HCT116 (cell line): ENCODE data around the gene ZFYVE19. TPM values are rescaled to one million over a fixed set of nuclear protein-coding genes. Genes with fewer than 3 reads are reported as not detected.

Source experiments
- ATAC-seq: fragments of 200-7000 bp; cut with Tn5 transposase; 2 replicates; pipeline ENCODE4 v1.9.1; 2020; ENCODE audit warnings: mild to moderate bottlenecking, moderate library complexity
- BruUV-seq: library from RNA; stranded (reverse); fragments of 400-500 nt; replicated peaks from 2 replicates; lab custom pipeline; 2021; lab: Mats Ljungman, UMichigan
- CTCF ChIA-PET: fragments of 300-600 bp; sonication (Branson Sonifier 250); formaldehyde crosslinking; loops from one replicate; lab custom pipeline; 2021; ENCODE audit warnings: antibody characterized with exemption; lab: Charles Lee
- POLR2A ChIA-PET: fragments of 300-600, 350-600 bp; sonication (Branson Sonifier 250); formaldehyde crosslinking; loops from one replicate; lab custom pipeline; 2021; ENCODE audit warnings: antibody characterized with exemption; lab: Charles Lee
- RAD21 ChIA-PET, 2 experiments: fragments of 300-600 bp; sonication (Branson Sonifier 250); formaldehyde crosslinking; loops; one replicate each; lab custom pipeline; 2023; ENCODE audit warnings: low total read pairs in 2 of 2; ENCODE audit not compliant: uncharacterized antibody in 2 of 2, unreplicated experiment in 2 of 2, low non-redundant PET in 1 of 2; lab: Charles Lee
- DNase-seq: peaks from one replicate; pipeline ENCODE4 v3.0.0-alpha.2; 2010; ENCODE audit warnings: low read depth, low spot score
- H2AFZ ChIP-seq: fragments of 200-600 bp; shearing (Covaris generic), sonication (generic); 2 replicates; pipeline ENCODE4 v1.6.1; 2017; ENCODE audit warnings: low read depth, mixed run types, mixed read lengths, antibody characterized with exemption, low read length; ENCODE audit not compliant: poor library complexity, severe bottlenecking
- H3K27ac ChIP-seq: 2 replicates; pipeline ENCODE4 v1.5.1; 2012; ENCODE audit warnings: low read depth, low read length
- H3K27me3 ChIP-seq: fragments of 200-600 bp; sonication (generic); 2 replicates; pipeline ENCODE4 v1.6.1; 2016; ENCODE audit warnings: mixed run types, low read length, mixed read lengths; ENCODE audit not compliant: insufficient read depth
- H3K36me3 ChIP-seq, 2 experiments: fragments of 200-500 bp in 1 of 2; fragments of 200-600 bp in 1 of 2; sonication (Bioruptor generic) in 1 of 2; sonication (generic) in 1 of 2; 2 replicates each; pipeline versions ENCODE4 v1.5.1 to v1.6.1; 2014 to 2016; ENCODE audit warnings: low read length in 2 of 2, inconsistent platforms in 1 of 2, mixed read lengths in 1 of 2, mixed run types in 1 of 2; ENCODE audit not compliant: insufficient read depth in 2 of 2, control insufficient read depth in 1 of 2
- H3K4me1 ChIP-seq, 2 experiments: fragments of 200-600 bp in 1 of 2; sonication (generic) in 1 of 2; 2 replicates each; pipeline versions ENCODE4 v1.5.1 to v1.6.1; 2012 to 2017; ENCODE audit warnings: low read length in 2 of 2, inconsistent platforms in 1 of 2, mild to moderate bottlenecking in 1 of 2, mixed read lengths in 1 of 2, mixed run types in 1 of 2, moderate library complexity in 1 of 2; ENCODE audit not compliant: insufficient read depth in 2 of 2, control insufficient read depth in 1 of 2
- H3K4me2 ChIP-seq: fragments of 200-600 bp; sonication (generic); 2 replicates; pipeline ENCODE4 v1.6.1; 2017; ENCODE audit warnings: mixed run types, low read length, mixed read lengths
- H3K4me3 ChIP-seq, 2 experiments: fragments of 200-600 bp in 1 of 2; sonication (generic) in 1 of 2; replicated peaks in 1 of 2; 2 replicates each; pipeline ENCODE4 v1.5.1; 2011 to 2016; ENCODE audit warnings: low read length in 2 of 2, control low read depth in 1 of 2, low read depth in 1 of 2, mild to moderate bottlenecking in 1 of 2, mixed read lengths in 1 of 2, mixed run types in 1 of 2
- H3K79me2 ChIP-seq: fragments of 200-600 bp; sonication (generic); 2 replicates; pipeline ENCODE4 v1.6.1; 2017; ENCODE audit warnings: mild to moderate bottlenecking, mixed run types, low read length, moderate library complexity, mixed read lengths; ENCODE audit not compliant: insufficient read depth
- H3K9ac ChIP-seq: fragments of 200-600 bp; sonication (generic); 2 replicates; pipeline ENCODE4 v1.6.1; 2016; ENCODE audit warnings: low read length, mixed read lengths
- H3K9me2 ChIP-seq: fragments of 200-600 bp; sonication (generic), shearing (Covaris generic); 2 replicates; pipeline ENCODE4 v1.6.1; 2017; ENCODE audit warnings: mixed run types, mild to moderate bottlenecking, moderate library complexity; ENCODE audit not compliant: insufficient read depth
- H3K9me3 ChIP-seq, 2 experiments: fragments of 200-500 bp in 1 of 2; fragments of 200-600 bp in 1 of 2; sonication (Bioruptor generic) in 1 of 2; sonication (generic) in 1 of 2; 2 replicates each; pipeline ENCODE4 v1.6.1; 2014 to 2017; ENCODE audit warnings: low read length in 2 of 2, mixed read lengths in 2 of 2, inconsistent platforms in 1 of 2, low read depth in 1 of 2, mild to moderate bottlenecking in 1 of 2, mixed run types in 1 of 2, moderate library complexity in 1 of 2; ENCODE audit not compliant: control insufficient read depth in 1 of 2, insufficient read depth in 1 of 2
- H4K20me1 ChIP-seq: fragments of 200-600 bp; sonication (generic), shearing (Covaris generic); 2 replicates; pipeline ENCODE4 v1.6.1; 2017; ENCODE audit warnings: mixed run types, mild to moderate bottlenecking, moderate library complexity; ENCODE audit not compliant: insufficient read depth
- CBX3 ChIP-seq: IDR thresholded peaks from 2 replicates; pipeline ENCODE4 v1.6.1; 2012; ENCODE audit warnings: low read depth
- CEBPB ChIP-seq: IDR thresholded peaks from 2 replicates; pipeline ENCODE4 v1.6.1; 2012; ENCODE audit warnings: low read depth
- EGR1 ChIP-seq: IDR thresholded peaks from 2 replicates; pipeline ENCODE4 v1.6.1; 2012; ENCODE audit warnings: low read depth
- ELF1 ChIP-seq: IDR thresholded peaks from 2 replicates; pipeline ENCODE4 v1.6.1; 2012; ENCODE audit warnings: low read depth, borderline replicate concordance
- EZH2 ChIP-seq: fragments of 200-600 bp; sonication (generic); IDR thresholded peaks from 2 replicates; pipeline ENCODE4 v1.6.1; 2017; ENCODE audit warnings: antibody characterized with exemption, mixed run types
- EZH2phosphoT487 ChIP-seq: fragments of 200-600 bp; IDR thresholded peaks from 2 replicates; pipeline ENCODE4 v1.6.1; 2018; ENCODE audit warnings: antibody characterized with exemption, borderline replicate concordance
- FOSL1 ChIP-seq: IDR thresholded peaks from 2 replicates; pipeline ENCODE4 v1.6.1; 2012; ENCODE audit warnings: low read depth
- JUND ChIP-seq: IDR thresholded peaks from 2 replicates; pipeline ENCODE4 v1.6.1; 2012
- POLR2A ChIP-seq: IDR thresholded peaks from 2 replicates; pipeline ENCODE4 v1.7.0; 2011; ENCODE audit warnings: borderline replicate concordance; ENCODE audit not compliant: insufficient read depth, insufficient read length; ENCODE audit errors: extremely low read depth
- RAD21 ChIP-seq: IDR thresholded peaks from 2 replicates; pipeline ENCODE4 v1.6.1; 2012; ENCODE audit warnings: low read depth, mild to moderate bottlenecking
- SIN3A ChIP-seq: IDR thresholded peaks from 2 replicates; pipeline ENCODE4 v1.6.1; 2012; ENCODE audit warnings: low read depth
- SRF ChIP-seq: IDR thresholded peaks from 2 replicates; pipeline ENCODE4 v1.6.1; 2012; ENCODE audit warnings: low read depth
- TCF7L2 ChIP-seq: IDR thresholded peaks from 2 replicates; pipeline ENCODE4 v1.7.0; 2011; ENCODE audit warnings: borderline replicate concordance, inconsistent platforms; ENCODE audit not compliant: insufficient read depth, insufficient read length; ENCODE audit errors: extremely low read depth
- YY1 ChIP-seq: IDR thresholded peaks from 2 replicates; pipeline ENCODE4 v1.6.1; 2011; ENCODE audit warnings: low read length, low read depth, moderate library complexity, mild to moderate bottlenecking; ENCODE audit not compliant: insufficient replicate concordance; ENCODE audit errors: extremely low read depth
- ZFX ChIP-seq: fragments of 450-650 bp; IDR thresholded peaks from 2 replicates; pipeline ENCODE4 v1.6.1; 2017
- ZNF274 ChIP-seq: fragments of 200-500 bp; sonication (Bioruptor generic); IDR thresholded peaks from 2 replicates; pipeline ENCODE4 v1.6.1; 2014; ENCODE audit warnings: mild to moderate bottlenecking, low read depth, low read length, inconsistent platforms
- intact Hi-C: fragments of 100-400 bp; cut with micrococcal nuclease; formaldehyde crosslinking; loops from 2 replicates; pipeline ENCODE4 v1.10.0; 2022
- total RNA-seq: library from RNA; stranded (reverse); gene quantifications from one replicate; pipeline ENCODE4 v1.2.1, GENCODE V29; 2021; ENCODE audit not compliant: unreplicated experiment
- TF ChIP-seq, protein P1 (sequence below): IDR thresholded peaks from 2 replicates; pipeline ENCODE4 v1.6.1; 2012
- TF ChIP-seq, protein P2 (sequence below): IDR thresholded peaks from 2 replicates; pipeline ENCODE4 v1.6.1; 2012
- TF ChIP-seq, protein P3 (sequence below): IDR thresholded peaks from 2 replicates; pipeline ENCODE4 v1.6.1; 2011; ENCODE audit warnings: mild to moderate bottlenecking, low read length, moderate library complexity; ENCODE audit not compliant: insufficient replicate concordance; ENCODE audit errors: extremely low read depth
- TF ChIP-seq, protein P4 (sequence below): IDR thresholded peaks from 2 replicates; pipeline ENCODE4 v1.6.1; 2012; ENCODE audit warnings: low read depth

The ZFYVE19 gene
- total RNA-seq, 1 experiment from 2014 or later: 29.1 TPM

DNA sequence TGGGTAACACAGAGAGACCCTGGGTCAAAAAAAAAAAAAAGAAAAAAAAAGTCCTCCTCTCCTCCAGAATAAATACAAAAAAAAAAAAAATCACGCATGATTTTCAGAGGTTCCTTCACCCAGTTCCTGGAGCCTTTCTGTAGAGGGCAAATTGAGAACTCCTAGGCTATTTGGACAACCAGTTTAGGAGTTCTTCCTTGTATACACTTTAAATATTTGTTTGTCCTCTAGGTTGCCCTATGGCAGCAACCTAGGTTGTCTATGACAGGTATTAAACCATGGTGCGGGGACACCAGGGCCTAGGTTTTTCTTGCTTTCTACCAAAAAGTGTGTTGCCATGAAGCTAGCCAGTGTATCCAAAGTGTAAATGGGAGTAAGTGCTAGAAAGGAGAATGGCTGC is 3.8 kb upstream of the ZFYVE19 start:
- ChIA-PET POLR2A (no interaction called here), CTCF (interaction anchor here (1.8 kb wide), 1 partner anchor 18 kb away, joined by 4 read pairs; no protein-coding TSS in a partner anchor), RAD21 (no interaction called here)
- TF ChIP-seq SRF (no peak), CBX3 (no peak), ZFX (no peak), FOSL1 (no peak), TCF7L2 (no peak), RAD21 (no peak), ZNF274 (no peak), EZH2phosphoT487 (no peak), POLR2A (no peak), EZH2 (no peak), YY1 (no peak), EGR1 (no peak), ELF1 (no peak), SIN3A (no peak), CEBPB (no peak), JUND (no peak)
- TF ChIP-seq, protein P1, sequence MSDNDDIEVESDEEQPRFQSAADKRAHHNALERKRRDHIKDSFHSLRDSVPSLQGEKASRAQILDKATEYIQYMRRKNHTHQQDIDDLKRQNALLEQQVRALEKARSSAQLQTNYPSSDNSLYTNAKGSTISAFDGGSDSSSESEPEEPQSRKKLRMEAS: no peak
- TF ChIP-seq, protein P2, sequence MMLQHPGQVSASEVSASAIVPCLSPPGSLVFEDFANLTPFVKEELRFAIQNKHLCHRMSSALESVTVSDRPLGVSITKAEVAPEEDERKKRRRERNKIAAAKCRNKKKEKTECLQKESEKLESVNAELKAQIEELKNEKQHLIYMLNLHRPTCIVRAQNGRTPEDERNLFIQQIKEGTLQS: no peak
- TF ChIP-seq, protein P3, sequence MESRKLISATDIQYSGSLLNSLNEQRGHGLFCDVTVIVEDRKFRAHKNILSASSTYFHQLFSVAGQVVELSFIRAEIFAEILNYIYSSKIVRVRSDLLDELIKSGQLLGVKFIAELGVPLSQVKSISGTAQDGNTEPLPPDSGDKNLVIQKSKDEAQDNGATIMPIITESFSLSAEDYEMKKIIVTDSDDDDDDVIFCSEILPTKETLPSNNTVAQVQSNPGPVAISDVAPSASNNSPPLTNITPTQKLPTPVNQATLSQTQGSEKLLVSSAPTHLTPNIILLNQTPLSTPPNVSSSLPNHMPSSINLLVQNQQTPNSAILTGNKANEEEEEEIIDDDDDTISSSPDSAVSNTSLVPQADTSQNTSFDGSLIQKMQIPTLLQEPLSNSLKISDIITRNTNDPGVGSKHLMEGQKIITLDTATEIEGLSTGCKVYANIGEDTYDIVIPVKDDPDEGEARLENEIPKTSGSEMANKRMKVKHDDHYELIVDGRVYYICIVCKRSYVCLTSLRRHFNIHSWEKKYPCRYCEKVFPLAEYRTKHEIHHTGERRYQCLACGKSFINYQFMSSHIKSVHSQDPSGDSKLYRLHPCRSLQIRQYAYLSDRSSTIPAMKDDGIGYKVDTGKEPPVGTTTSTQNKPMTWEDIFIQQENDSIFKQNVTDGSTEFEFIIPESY: no peak
- TF ChIP-seq, protein P4, sequence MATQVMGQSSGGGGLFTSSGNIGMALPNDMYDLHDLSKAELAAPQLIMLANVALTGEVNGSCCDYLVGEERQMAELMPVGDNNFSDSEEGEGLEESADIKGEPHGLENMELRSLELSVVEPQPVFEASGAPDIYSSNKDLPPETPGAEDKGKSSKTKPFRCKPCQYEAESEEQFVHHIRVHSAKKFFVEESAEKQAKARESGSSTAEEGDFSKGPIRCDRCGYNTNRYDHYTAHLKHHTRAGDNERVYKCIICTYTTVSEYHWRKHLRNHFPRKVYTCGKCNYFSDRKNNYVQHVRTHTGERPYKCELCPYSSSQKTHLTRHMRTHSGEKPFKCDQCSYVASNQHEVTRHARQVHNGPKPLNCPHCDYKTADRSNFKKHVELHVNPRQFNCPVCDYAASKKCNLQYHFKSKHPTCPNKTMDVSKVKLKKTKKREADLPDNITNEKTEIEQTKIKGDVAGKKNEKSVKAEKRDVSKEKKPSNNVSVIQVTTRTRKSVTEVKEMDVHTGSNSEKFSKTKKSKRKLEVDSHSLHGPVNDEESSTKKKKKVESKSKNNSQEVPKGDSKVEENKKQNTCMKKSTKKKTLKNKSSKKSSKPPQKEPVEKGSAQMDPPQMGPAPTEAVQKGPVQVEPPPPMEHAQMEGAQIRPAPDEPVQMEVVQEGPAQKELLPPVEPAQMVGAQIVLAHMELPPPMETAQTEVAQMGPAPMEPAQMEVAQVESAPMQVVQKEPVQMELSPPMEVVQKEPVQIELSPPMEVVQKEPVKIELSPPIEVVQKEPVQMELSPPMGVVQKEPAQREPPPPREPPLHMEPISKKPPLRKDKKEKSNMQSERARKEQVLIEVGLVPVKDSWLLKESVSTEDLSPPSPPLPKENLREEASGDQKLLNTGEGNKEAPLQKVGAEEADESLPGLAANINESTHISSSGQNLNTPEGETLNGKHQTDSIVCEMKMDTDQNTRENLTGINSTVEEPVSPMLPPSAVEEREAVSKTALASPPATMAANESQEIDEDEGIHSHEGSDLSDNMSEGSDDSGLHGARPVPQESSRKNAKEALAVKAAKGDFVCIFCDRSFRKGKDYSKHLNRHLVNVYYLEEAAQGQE: no peak
- Histone ChIP-seq H3K36me3 (no peaks in the 10 kb centered on the region), H3K9ac (no peak overlapping the region), H3K9me3 (no peaks in the 10 kb centered on the region), H3K4me3 (no peak overlapping the region), H3K4me1 (peaks cover 18 to 34% of the 10 kb centered on the region in 2 experiments; a peak in 3 of 4 replicates), H3K79me2 (peaks cover 41% of the 10 kb centered on the region), H2AFZ (no peak overlapping the region), H3K4me2 (no peak overlapping the region), H4K20me1 (no peaks in the 10 kb centered on the region), H3K27me3 (no peaks in the 10 kb centered on the region), H3K27ac (no peak overlapping the region), H3K9me2 (no peaks in the 10 kb centered on the region)
- intact Hi-C loops: no loop called here
- BruUV-seq: no TSS peak
- DNase-seq (no peak), ATAC-seq (no peak)
